ENCODE results near the gene ISOC1. TPM values are rescaled to one million over a fixed set of nuclear protein-coding genes. Genes with fewer than 3 reads are reported as not detected.

Gene ISOC1
- polyA plus RNA-seq, 3 donors: 40.0 to 41.9 (median 41.0) TPM

- DNase-seq: no peak
Measured at GRCh38 chr5:129118826-129119225, 24.3 kb downstream of the ISOC1 start.

GRCh38 chr5:129120158-129120581 lies 25.6 kb downstream of the ISOC1 start:
- DNase-seq: no peak

GRCh38 chr5:129122560-129122959 lies 28.0 kb downstream of the ISOC1 start:
- no peak for DNase-seq

GRCh38 chr5:129124608-129125007 lies 30.1 kb downstream of the ISOC1 start:
- no peak for DNase-seq

GRCh38 chr5:129125819-129126218 lies 31.3 kb downstream of the ISOC1 start:
- DNase-seq: no peak

GRCh38 chr5:129133553-129133952 lies 39.0 kb downstream of the ISOC1 start:
- no peak for DNase-seq

- DNase-seq: no peak
Measured at GRCh38 chr5:129135633-129136032, 41.1 kb downstream of the ISOC1 start.

- no peak for DNase-seq
Measured at GRCh38 chr5:129137637-129138036, 43.1 kb downstream of the ISOC1 start.

GRCh38 chr5:129141078-129141477 lies 46.5 kb downstream of the ISOC1 start:
- DNase-seq: no peak

- DNase-seq: no peak
Measured at GRCh38 chr5:129141696-129142095, 47.1 kb downstream of the ISOC1 start.

GRCh38 chr5:129155876-129156275 lies 61.3 kb downstream of the ISOC1 start:
- no peak for DNase-seq

GRCh38 chr5:129161830-129162229 lies 67.3 kb downstream of the ISOC1 start:
- DNase-seq: no peak

Other genes starting within 250 kb of the ISOC1 start
- 1 to 10 TPM; 1.2 to 1.7 (median 1.6) TPM for gene SLC27A6, start 129.3 kb upstream of the ISOC1 start, polyA plus RNA-seq (ENCODE audit: insufficient read length in 3 of 3)

Data from renal pelvis (tissue), 4 donors.